Astrocyte (in vitro differentiated cells and primary cell): Measurements from ENCODE around the gene AGBL5. TPM values are rescaled to one million over a fixed set of nuclear protein-coding genes. Genes with fewer than 3 reads are reported as not detected.

Experiments used
- DNase-seq: peaks from one replicate; pipeline ENCODE4 v3.0.0-alpha.2; 2010; ENCODE audit warnings: low read depth
- FAIRE-seq: peaks from 2 replicates; lab custom pipeline; 2011; peaks lifted over from hg19 to GRCh38; lab: Jason Lieb, UNC
- H2AFZ ChIP-seq: 2 replicates; pipeline ENCODE4 v1.6.0; 2012; ENCODE audit warnings: low read depth, low read length, inconsistent platforms
- H3K27ac ChIP-seq: 2 replicates; pipeline ENCODE4 v1.5.1; 2011; ENCODE audit warnings: low read depth, low read length, inconsistent platforms
- H3K27me3 ChIP-seq: 2 replicates; pipeline ENCODE4 v1.6.0; 2011; ENCODE audit warnings: low read length, inconsistent platforms; ENCODE audit not compliant: insufficient read depth
- H3K36me3 ChIP-seq: 2 replicates; pipeline ENCODE4 v1.5.1; 2011; ENCODE audit warnings: low read length, inconsistent platforms; ENCODE audit not compliant: insufficient read depth
- H3K4me1 ChIP-seq: 2 replicates; pipeline ENCODE4 v1.5.1; 2011; ENCODE audit warnings: low read length, inconsistent platforms; ENCODE audit not compliant: insufficient read depth
- H3K4me2 ChIP-seq: 2 replicates; pipeline ENCODE4 v1.6.0; 2012; ENCODE audit warnings: low read length, inconsistent platforms
- H3K4me3 ChIP-seq: 2 replicates; pipeline ENCODE4 v1.5.1; 2011; ENCODE audit warnings: low read depth, mild to moderate bottlenecking, low read length, inconsistent platforms; ENCODE audit not compliant: insufficient read depth
- H3K79me2 ChIP-seq: 2 replicates; pipeline ENCODE4 v1.6.0; 2012; ENCODE audit warnings: mild to moderate bottlenecking, low read length, inconsistent platforms; ENCODE audit not compliant: insufficient read depth
- H3K9ac ChIP-seq: 2 replicates; pipeline ENCODE4 v1.6.0; 2012; ENCODE audit warnings: mild to moderate bottlenecking, low read length, inconsistent platforms
- H3K9me3 ChIP-seq: 2 replicates; pipeline ENCODE4 v1.5.1; 2012; ENCODE audit warnings: low read depth, mild to moderate bottlenecking, low read length, inconsistent platforms; ENCODE audit not compliant: insufficient read depth
- H4K20me1 ChIP-seq: 2 replicates; pipeline ENCODE4 v1.6.0; 2012; ENCODE audit warnings: low read length, inconsistent platforms; ENCODE audit not compliant: insufficient read depth
- H3K27ac Mint-ChIP-seq: one replicate; pipeline ENCODE4 v1.8.0; 2021; ENCODE audit warnings: mild to moderate bottlenecking, mixed read lengths; ENCODE audit not compliant: unreplicated experiment
- H3K27me3 Mint-ChIP-seq: one replicate; pipeline ENCODE4 v1.8.0; 2021; ENCODE audit warnings: low read depth, mixed read lengths; ENCODE audit not compliant: unreplicated experiment
- H3K36me3 Mint-ChIP-seq: one replicate; pipeline ENCODE4 v1.8.0; 2021; ENCODE audit warnings: low read depth, mixed read lengths; ENCODE audit not compliant: unreplicated experiment
- H3K4me1 Mint-ChIP-seq: one replicate; pipeline ENCODE4 v1.8.0; 2021; ENCODE audit warnings: low read depth, mixed read lengths; ENCODE audit not compliant: unreplicated experiment
- H3K4me3 Mint-ChIP-seq: one replicate; pipeline ENCODE4 v1.8.0; 2021; ENCODE audit warnings: mild to moderate bottlenecking, moderate library complexity, mixed read lengths; ENCODE audit not compliant: unreplicated experiment
- H3K9me3 Mint-ChIP-seq: one replicate; pipeline ENCODE4 v1.8.0; 2021; ENCODE audit warnings: mild to moderate bottlenecking, mixed read lengths; ENCODE audit not compliant: unreplicated experiment
- CTCF ChIP-seq: IDR thresholded peaks from 2 replicates; pipeline ENCODE4 v1.5.1; 2011; ENCODE audit warnings: low read depth, mild to moderate bottlenecking, inconsistent platforms, low read length, moderate library complexity; ENCODE audit not compliant: insufficient read depth
- EZH2 ChIP-seq: IDR thresholded peaks from 2 replicates; pipeline ENCODE4 v1.6.1; 2012; ENCODE audit warnings: mild to moderate bottlenecking, low read length, inconsistent platforms; ENCODE audit not compliant: insufficient read depth
- total RNA-seq: library from RNA; stranded (reverse); gene quantifications from 2 replicates; pipeline ENCODE4 v1.2.1, GENCODE V29; 2021

Gene AGBL5
- total RNA-seq, 1 donor from 2014 or later: 20.7 TPM

GRCh38 chr2:27059141-27059820, 7.8 kb downstream of the AGBL5 start:
- Histone ChIP-seq H3K27me3 (no peaks in the 10 kb centered on the region), H3K9ac (no peak overlapping the region), H3K4me1 (no peaks in the 10 kb centered on the region), H3K79me2 (no peaks in the 10 kb centered on the region), H3K27ac (no peak overlapping the region), H3K9me3 (no peaks in the 10 kb centered on the region), H3K4me2 (no peak overlapping the region), H2AFZ (no peak overlapping the region), H3K36me3 (peaks cover 11% of the 10 kb centered on the region), H4K20me1 (peaks cover 27% of the 10 kb centered on the region), H3K4me3 (no peak overlapping the region)
- DNase-seq (no peak), FAIRE-seq (no peak)
- no peaks in the 10 kb centered on the region for H3K9me3 Mint-ChIP-seq
- TF ChIP-seq EZH2 (no peak), CTCF (no peak)
- no peaks in the 10 kb centered on the region for H3K27me3 Mint-ChIP-seq
- H3K4me3 Mint-ChIP-seq: no peak overlapping the region
- H3K27ac Mint-ChIP-seq: peak overlapping the region; percentile 5
- H3K4me1 Mint-ChIP-seq: no peaks in the 10 kb centered on the region
- H3K36me3 Mint-ChIP-seq: peaks cover 25% of the 10 kb centered on the region

- TF ChIP-seq CTCF (no peak), EZH2 (no peak)
- Histone ChIP-seq H3K9me3 (no peaks in the 10 kb centered on the region), H3K36me3 (peaks cover 13% of the 10 kb centered on the region), H3K4me1 (no peaks in the 10 kb centered on the region), H3K4me3 (no peak overlapping the region), H3K9ac (no peak overlapping the region), H3K27me3 (no peaks in the 10 kb centered on the region), H2AFZ (no peak overlapping the region), H4K20me1 (peaks cover 32% of the 10 kb centered on the region), H3K27ac (no peak overlapping the region), H3K79me2 (peaks cover 3% of the 10 kb centered on the region), H3K4me2 (no peak overlapping the region)
- no peak overlapping the region for H3K27ac Mint-ChIP-seq
- peaks cover 17% of the 10 kb centered on the region for H3K36me3 Mint-ChIP-seq
- no peaks in the 10 kb centered on the region for H3K4me1 Mint-ChIP-seq
- DNase-seq (no peak), FAIRE-seq (no peak)
- H3K9me3 Mint-ChIP-seq: no peaks in the 10 kb centered on the region
- H3K4me3 Mint-ChIP-seq: no peak overlapping the region
- H3K27me3 Mint-ChIP-seq: no peaks in the 10 kb centered on the region
Observed at GRCh38 chr2:27060323-27060722, 8.9 kb downstream of the AGBL5 start.

GRCh38 chr2:27065128-27065527, 13.7 kb downstream of the AGBL5 start:
- Histone ChIP-seq H3K4me3 (no peak overlapping the region), H3K4me2 (no peak overlapping the region), H3K9ac (no peak overlapping the region), H4K20me1 (peaks cover 63% of the 10 kb centered on the region), H3K27ac (no peak overlapping the region), H3K4me1 (peaks cover 16% of the 10 kb centered on the region), H3K36me3 (peaks cover 35% of the 10 kb centered on the region), H3K9me3 (no peaks in the 10 kb centered on the region), H2AFZ (no peak overlapping the region), H3K27me3 (no peaks in the 10 kb centered on the region), H3K79me2 (peaks cover 38% of the 10 kb centered on the region)
- DNase-seq (no peak), FAIRE-seq (no peak)
- no peak overlapping the region for H3K4me3 Mint-ChIP-seq
- H3K27ac Mint-ChIP-seq: no peak overlapping the region
- H3K36me3 Mint-ChIP-seq: peaks cover 27% of the 10 kb centered on the region
- TF ChIP-seq EZH2 (no peak), CTCF (no peak)
- H3K9me3 Mint-ChIP-seq: no peaks in the 10 kb centered on the region
- peaks cover 24% of the 10 kb centered on the region for H3K4me1 Mint-ChIP-seq
- no peaks in the 10 kb centered on the region for H3K27me3 Mint-ChIP-seq
